NCI-H2081 treated with DMSO at 0.1 percent for 48 hours (cell line): ENCODE results near the gene AGO3.

Experiments
- DNase-seq: peaks from one replicate; lab custom pipeline; 2025; lab: John Stamatoyannopoulos, UW

The AGO3 gene

GRCh38 chr1:36083635-36084496 is 153.0 kb downstream of the AGO3 start, which contains the start of gene TEKT2:
TEKT2 (plus strand) TSS chr1:36084094; CDS start chr1:36084922, 828 bp downstream.
- peak; percentile 47 for DNase-seq

- DNase-seq: peak; percentile 67
Observed at GRCh38 chr1:36084497-36085115, 153.7 kb downstream of the AGO3 start.

GRCh38 chr1:36085126-36085525 is 154.2 kb downstream of the AGO3 start:
- no peak for DNase-seq

- no peak for DNase-seq
Observed at GRCh38 chr1:36085686-36086526, 155.0 kb downstream of the AGO3 start.

- no peak for DNase-seq
Observed at GRCh38 chr1:36086529-36087232, 155.8 kb downstream of the AGO3 start.

- DNase-seq: no peak
Observed at GRCh38 chr1:36087233-36088123, 156.6 kb downstream of the AGO3 start.

GRCh38 chr1:36088265-36088576 is 157.3 kb downstream of the AGO3 start:
- no peak for DNase-seq

- peak; percentile 49 for DNase-seq
Observed at GRCh38 chr1:36088577-36089392, 157.9 kb downstream of the AGO3 start, which contains the start of gene ADPRS. ADPRS (plus strand) TSS chr1:36088892; CDS start chr1:36088905, 13 bp downstream.

GRCh38 chr1:36089393-36090121 is 158.7 kb downstream of the AGO3 start:
- DNase-seq: no peak

GRCh38 chr1:36091141-36091540 is 160.2 kb downstream of the AGO3 start:
- no peak for DNase-seq

GRCh38 chr1:36091698-36092097 is 160.8 kb downstream of the AGO3 start:
- DNase-seq: no peak

- DNase-seq: no peak
Observed at GRCh38 chr1:36092166-36092797, 161.4 kb downstream of the AGO3 start.

- no peak for DNase-seq
Observed at GRCh38 chr1:36092798-36093185, 161.9 kb downstream of the AGO3 start.

GRCh38 chr1:36093226-36093625 is 162.3 kb downstream of the AGO3 start:
- no peak for DNase-seq

GRCh38 chr1:36093929-36094328 is 163.0 kb downstream of the AGO3 start:
- no peak for DNase-seq

GRCh38 chr1:36094621-36095061 is 163.7 kb downstream of the AGO3 start:
- DNase-seq: no peak

GRCh38 chr1:36095760-36096405 is 165.0 kb downstream of the AGO3 start:
- DNase-seq: no peak
